Esophagus squamous epithelium (tissue), 5 donors: ENCODE data around the gene DLG2. TPM values are rescaled to one million over a fixed set of nuclear protein-coding genes. Genes with fewer than 3 reads are reported as not detected.

Experiments used
- DNase-seq: peaks from one replicate; lab custom pipeline; 2025; lab: John Stamatoyannopoulos, UW
- H3K27ac ChIP-seq, 4 donors: fragments of 200-600 bp; sonication (generic); one replicate each; pipeline ENCODE4 v1.5.1; 2016 to 2019; ENCODE audit warnings: mild to moderate bottlenecking in 1 of 4
- H3K27me3 ChIP-seq, 4 donors: fragments of 200-600 bp; sonication (generic); 1 replicate in 3 of 4; 2 replicates in 1 of 4; pipeline versions ENCODE4 v1.5.1 to v1.6.0; 2017 to 2021; ENCODE audit warnings: antibody characterized with exemption in 1 of 4
- H3K36me3 ChIP-seq, 3 donors: fragments of 200-600 bp; sonication (generic); one replicate each; pipeline ENCODE4 v1.5.1; 2016 to 2019
- H3K4me1 ChIP-seq, 3 donors: fragments of 200-600 bp; sonication (generic); one replicate each; pipeline ENCODE4 v1.5.1; 2017 to 2019
- H3K4me3 ChIP-seq, 4 donors: fragments of 200-600 bp; sonication (generic); 1 replicate in 3 of 4; 2 replicates in 1 of 4; pipeline ENCODE4 v1.5.1; 2016 to 2019; ENCODE audit warnings: mild to moderate bottlenecking in 2 of 4, moderate library complexity in 1 of 4
- H3K9me3 ChIP-seq, 3 donors: fragments of 200-600 bp; sonication (generic); one replicate each; pipeline ENCODE4 v1.5.1; 2016 to 2019
- CTCF ChIP-seq, 6 experiments: fragments of 450-650 bp in 4 of 6; fragments of 200-600 bp in 2 of 6; sonication (generic) in 2 of 6; IDR thresholded peaks; one replicate each; pipeline ENCODE4 v1.5.1; 2016 to 2019; ENCODE audit warnings: antibody characterized with exemption in 6 of 6, mild to moderate bottlenecking in 4 of 6, moderate library complexity in 4 of 6
- POLR2A ChIP-seq, 4 donors: fragments of 450-650 bp; IDR thresholded peaks; one replicate each; pipeline ENCODE4 v1.6.1; 2017; ENCODE audit warnings: antibody characterized with exemption in 4 of 4, mild to moderate bottlenecking in 4 of 4, moderate library complexity in 3 of 4
- WGBS, 2 donors: methylation state at CpG; one replicate each; pipeline ENCODE4 v1.1.5; 2018; 5-methylcytosine and 5-hydroxymethylcytosine counted together
- intact Hi-C: fragments of 100-400 bp; cut with DNase I; formaldehyde crosslinking; loops from one replicate; pipeline ENCODE4 v1.15.0; 2022
- total RNA-seq, 4 donors: library from RNA; depleted of rRNA; stranded (reverse); fragments of >200 nt; gene quantifications; one replicate each; pipeline ENCODE4 v1.1.0, GENCODE V29; 2016
- donor health status: DM: yes; HTN: yes; CAD: no.

DLG2 gene
- total RNA-seq, 4 donors from 2014 or later: 2.9 to 27.7 (median 12.6) TPM

- Histone ChIP-seq H3K36me3 (no peaks in the 10 kb centered on the region), H3K27me3 (no peaks in the 10 kb centered on the region), H3K4me1 (no peaks in the 10 kb centered on the region), H3K27ac (no peak overlapping the region), H3K9me3 (no peaks in the 10 kb centered on the region), H3K4me3 (no peak overlapping the region)
- no peak for TF ChIP-seq POLR2A (IDR thresholded peaks at IDR 0.05)
- no peak for TF ChIP-seq CTCF (IDR thresholded peaks at IDR 0.05)
- intact Hi-C loops: no loop called here
- no peak for DNase-seq
- WGBS, 2 donors: 30 to 48% methylated on average over 5 of the region's 5 CpGs
Observed at GRCh38 chr11:84543367-84544159, 1083.6 kb downstream of the DLG2 start.

GRCh38 chr11:84541731-84542340 is 1085.3 kb downstream of the DLG2 start:
- intact Hi-C loops: no loop called here
- H3K27ac ChIP-seq: no peak overlapping the region
- H3K4me1 ChIP-seq: no peaks in the 10 kb centered on the region
- WGBS, 2 donors: 72 to 85% methylated on average over 4 of the region's 4 CpGs
- H3K4me3 ChIP-seq: no peak overlapping the region
- no peaks in the 10 kb centered on the region for H3K27me3 ChIP-seq
- DNase-seq: no peak
- no peak for TF ChIP-seq CTCF (IDR thresholded peaks at IDR 0.05)
- no peak for TF ChIP-seq POLR2A (IDR thresholded peaks at IDR 0.05)
- H3K36me3 ChIP-seq: no peaks in the 10 kb centered on the region
- no peaks in the 10 kb centered on the region for H3K9me3 ChIP-seq

- no peaks in the 10 kb centered on the region for H3K36me3 ChIP-seq
- H3K4me1 ChIP-seq: no peaks in the 10 kb centered on the region
- no peak overlapping the region for H3K27ac ChIP-seq
- DNase-seq: no peak
- intact Hi-C loops: no loop called here
- no peak overlapping the region for H3K4me3 ChIP-seq
- WGBS, 2 donors: 79 to 80% methylated on average over 3 of the region's 3 CpGs
- TF ChIP-seq POLR2A (IDR thresholded peaks at IDR 0.05) (no peak), CTCF (IDR thresholded peaks at IDR 0.05) (no peak)
- no peaks in the 10 kb centered on the region for H3K9me3 ChIP-seq
- no peaks in the 10 kb centered on the region for H3K27me3 ChIP-seq
Observed at GRCh38 chr11:84536456-84536855, 1090.7 kb downstream of the DLG2 start.

GRCh38 chr11:84532364-84532763 is 1094.8 kb downstream of the DLG2 start:
- DNase-seq: no peak

More at GRCh38 chr11:84532364-84532763, 1094.8 kb downstream of the DLG2 start:
- TF ChIP-seq POLR2A (IDR thresholded peaks at IDR 0.05) (no peak), CTCF (IDR thresholded peaks at IDR 0.05) (no peak)
- H3K4me1 ChIP-seq: no peaks in the 10 kb centered on the region
- intact Hi-C loops: no loop called here
- no peak overlapping the region for H3K27ac ChIP-seq
- H3K36me3 ChIP-seq: no peaks in the 10 kb centered on the region
- no peaks in the 10 kb centered on the region for H3K27me3 ChIP-seq
- no peaks in the 10 kb centered on the region for H3K9me3 ChIP-seq
- H3K4me3 ChIP-seq: no peak overlapping the region
- 80 to 87% methylated on average over 3 to 4 of the region's 4 CpGs for WGBS, 2 donors
